IPS DF 19.7 (cell line): ENCODE results near the gene NET1.
A peak's percentile ranks its signal among the peaks of the same experiment; 100 is the strongest.
"Not testable (repeated sequence)": the region's sequence is repeated elsewhere in the genome, so short reads cannot be mapped to it uniquely, and the experiment has no call there.

Source experiments
- DNase-seq: peaks from one replicate; pipeline ENCODE4 v3.0.0-alpha.2; 2013; ENCODE audit warnings: low read depth, low spot score

NET1 gene

GRCh38 chr10:5462841-5463293 lies 50.5 kb downstream of the NET1 start:
- no peak for DNase-seq

GRCh38 chr10:5464546-5464945 lies 52.2 kb downstream of the NET1 start:
- no peak for DNase-seq

GRCh38 chr10:5465976-5466450 lies 53.7 kb downstream of the NET1 start:
- DNase-seq, result no peak

GRCh38 chr10:5466451-5467206 lies 54.3 kb downstream of the NET1 start:
- DNase-seq, result peak; percentile 90

GRCh38 chr10:5467207-5467535 lies 54.8 kb downstream of the NET1 start:
- DNase-seq, result no peak

- no peak for DNase-seq
Observed at GRCh38 chr10:5467634-5468255, 55.4 kb downstream of the NET1 start.

- no peak for DNase-seq
Observed at GRCh38 chr10:5468262-5469106, 56.1 kb downstream of the NET1 start.

- DNase-seq, result no peak
Observed at GRCh38 chr10:5469353-5470061, 57.1 kb downstream of the NET1 start.

- DNase-seq, result no peak
Observed at GRCh38 chr10:5470062-5470751, 57.9 kb downstream of the NET1 start.

GRCh38 chr10:5474642-5475041 lies 62.3 kb downstream of the NET1 start:
- not testable (repeated sequence) for DNase-seq

- not testable (repeated sequence) for DNase-seq
Observed at GRCh38 chr10:5475088-5475487, 62.7 kb downstream of the NET1 start.

GRCh38 chr10:5475974-5476807 lies 63.8 kb downstream of the NET1 start:
- not testable (repeated sequence) for DNase-seq

GRCh38 chr10:5476918-5477525 lies 64.7 kb downstream of the NET1 start:
- DNase-seq, result no peak

- no peak for DNase-seq
Observed at GRCh38 chr10:5477948-5478693, 65.8 kb downstream of the NET1 start.

GRCh38 chr10:5478694-5479305 lies 66.4 kb downstream of the NET1 start:
- DNase-seq, result no peak

- no peak for DNase-seq
Observed at GRCh38 chr10:5479481-5480161, 67.3 kb downstream of the NET1 start.

GRCh38 chr10:5480162-5480941 lies 68.0 kb downstream of the NET1 start:
- no peak for DNase-seq
